Measurements from ENCODE around the gene UMAD1.

Gene UMAD1

GRCh38 chr7:7922684-7923385 is 282.3 kb downstream of the UMAD1 start:
- DNase-seq (ENCODE audit: low spot score), result no peak

- no peak for DNase-seq (ENCODE audit: low spot score)
Measured at GRCh38 chr7:7923818-7924217, 283.3 kb downstream of the UMAD1 start.

GRCh38 chr7:7924303-7924702 is 283.8 kb downstream of the UMAD1 start:
- no peak for DNase-seq (ENCODE audit: low spot score)

Data from hematopoietic multipotent progenitor cell treated with erythropoietin and hydrocortisone succinate and interleukin-3 and kit ligand, for 17 days (in vitro differentiated cells).